AG09319 (cell line): ENCODE data around the gene CDKAL1.

Experiments used
- DNase-seq: peaks from one replicate; pipeline ENCODE4 v3.0.0-alpha.2; 2010; ENCODE audit warnings: low read depth; ENCODE audit errors: extremely low read depth
- CTCF ChIP-seq: IDR thresholded peaks from 2 replicates; pipeline ENCODE4 v1.5.1; 2011; ENCODE audit warnings: low read depth, mild to moderate bottlenecking, inconsistent platforms, low read length, moderate library complexity

CDKAL1 gene

GRCh38 chr6:21143645-21144044 lies 609.4 kb downstream of the CDKAL1 start:
- no peak for DNase-seq
- TF ChIP-seq CTCF, result no peak

GRCh38 chr6:21144928-21145327 lies 610.7 kb downstream of the CDKAL1 start:
- DNase-seq, result no peak
- TF ChIP-seq CTCF, result no peak

- no peak for DNase-seq
- TF ChIP-seq CTCF, result no peak
Observed at GRCh38 chr6:21147995-21148394, 613.7 kb downstream of the CDKAL1 start.

GRCh38 chr6:21149470-21149869 lies 615.2 kb downstream of the CDKAL1 start:
- DNase-seq, result no peak

GRCh38 chr6:21150667-21151066 lies 616.4 kb downstream of the CDKAL1 start:
- no peak for DNase-seq
- no peak for TF ChIP-seq CTCF

More at GRCh38 chr6:21149470-21149869, 615.2 kb downstream of the CDKAL1 start:
- no peak for TF ChIP-seq CTCF

- DNase-seq, result no peak
- no peak for TF ChIP-seq CTCF
Observed at GRCh38 chr6:21151119-21151518, 616.9 kb downstream of the CDKAL1 start.

GRCh38 chr6:21151530-21151929 lies 617.3 kb downstream of the CDKAL1 start:
- DNase-seq, result no peak

More at GRCh38 chr6:21151530-21151929, 617.3 kb downstream of the CDKAL1 start:
- no peak for TF ChIP-seq CTCF
